Choroid plexus epithelial cell (primary cell): ENCODE measurements around the gene ADAMTS12.

Experiments used
- DNase-seq: peaks from one replicate; pipeline ENCODE4 v3.0.0-alpha.2; 2010; ENCODE audit warnings: low read depth
- H3K4me3 ChIP-seq: 2 replicates; pipeline ENCODE4 v1.5.1; 2011; ENCODE audit warnings: low read depth, mild to moderate bottlenecking, control low read depth, low read length, moderate library complexity
- TF ChIP-seq, protein P1 (sequence below): conservative IDR thresholded peaks from 2 replicates; pipeline ENCODE4 v1.5.1; 2011; ENCODE audit warnings: low read depth, mild to moderate bottlenecking, control low read depth, inconsistent platforms, low read length, moderate library complexity

ADAMTS12 gene

DNA sequence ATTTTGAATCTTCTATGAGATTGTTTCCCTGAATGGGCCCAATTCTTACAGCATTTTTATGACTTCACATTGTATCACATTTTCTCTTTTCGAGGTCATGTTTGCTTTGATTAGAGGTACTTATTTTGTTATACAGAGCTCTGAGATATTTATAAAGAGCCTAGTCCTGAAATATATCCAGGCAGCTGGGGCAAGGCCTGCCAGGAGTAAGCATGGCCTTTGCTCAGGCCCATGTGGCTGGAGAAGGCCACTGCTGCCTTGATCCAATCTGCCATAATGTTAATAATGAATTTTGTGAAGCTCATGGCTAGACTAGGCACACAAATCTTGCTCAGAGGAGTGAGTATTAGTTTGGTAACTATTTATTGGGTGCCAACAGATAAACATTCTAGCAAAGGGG is 355.0 kb downstream of the ADAMTS12 start:
- no peak for DNase-seq
- TF ChIP-seq, protein P1, sequence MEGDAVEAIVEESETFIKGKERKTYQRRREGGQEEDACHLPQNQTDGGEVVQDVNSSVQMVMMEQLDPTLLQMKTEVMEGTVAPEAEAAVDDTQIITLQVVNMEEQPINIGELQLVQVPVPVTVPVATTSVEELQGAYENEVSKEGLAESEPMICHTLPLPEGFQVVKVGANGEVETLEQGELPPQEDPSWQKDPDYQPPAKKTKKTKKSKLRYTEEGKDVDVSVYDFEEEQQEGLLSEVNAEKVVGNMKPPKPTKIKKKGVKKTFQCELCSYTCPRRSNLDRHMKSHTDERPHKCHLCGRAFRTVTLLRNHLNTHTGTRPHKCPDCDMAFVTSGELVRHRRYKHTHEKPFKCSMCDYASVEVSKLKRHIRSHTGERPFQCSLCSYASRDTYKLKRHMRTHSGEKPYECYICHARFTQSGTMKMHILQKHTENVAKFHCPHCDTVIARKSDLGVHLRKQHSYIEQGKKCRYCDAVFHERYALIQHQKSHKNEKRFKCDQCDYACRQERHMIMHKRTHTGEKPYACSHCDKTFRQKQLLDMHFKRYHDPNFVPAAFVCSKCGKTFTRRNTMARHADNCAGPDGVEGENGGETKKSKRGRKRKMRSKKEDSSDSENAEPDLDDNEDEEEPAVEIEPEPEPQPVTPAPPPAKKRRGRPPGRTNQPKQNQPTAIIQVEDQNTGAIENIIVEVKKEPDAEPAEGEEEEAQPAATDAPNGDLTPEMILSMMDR, result no peak
- H3K4me3 ChIP-seq, result no peak overlapping the region

DNA sequence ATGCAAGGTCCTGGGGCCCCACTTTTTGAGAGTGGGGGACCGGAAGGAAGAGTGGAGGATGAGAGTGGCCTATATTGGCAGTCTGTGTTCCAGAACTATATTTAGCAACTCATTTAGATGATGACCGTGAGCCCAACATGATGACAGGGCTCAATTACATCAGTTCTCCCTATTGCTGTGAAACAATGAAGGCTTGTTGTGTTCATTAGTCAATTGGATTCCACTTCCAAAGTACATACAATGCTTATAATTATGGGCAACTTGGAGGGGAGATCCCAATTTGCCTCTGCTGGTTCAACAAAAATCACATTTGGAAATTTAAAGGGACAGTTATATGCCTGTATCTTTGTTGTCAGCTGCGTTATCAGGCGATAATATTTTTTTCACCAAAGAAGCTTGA is 360.0 kb downstream of the ADAMTS12 start:
- DNase-seq, result no peak
- TF ChIP-seq, protein P1, result no peak
- H3K4me3 ChIP-seq, result no peak overlapping the region

DNA sequence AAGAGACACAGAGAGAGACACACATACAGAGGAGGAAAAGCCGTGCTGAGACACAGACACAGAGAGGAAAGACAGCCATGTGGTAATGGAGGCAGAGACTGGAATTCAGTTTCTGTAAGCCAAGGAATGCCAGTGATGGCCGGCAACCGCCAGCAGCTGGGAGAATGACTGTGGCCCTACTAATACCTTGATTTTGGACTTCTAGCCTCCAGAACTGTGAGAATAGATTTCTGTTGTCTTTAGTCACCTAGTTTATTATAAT is 360.8 kb downstream of the ADAMTS12 start:
- no peak overlapping the region for H3K4me3 ChIP-seq
- no peak for DNase-seq
- TF ChIP-seq, protein P1, result no peak

DNA sequence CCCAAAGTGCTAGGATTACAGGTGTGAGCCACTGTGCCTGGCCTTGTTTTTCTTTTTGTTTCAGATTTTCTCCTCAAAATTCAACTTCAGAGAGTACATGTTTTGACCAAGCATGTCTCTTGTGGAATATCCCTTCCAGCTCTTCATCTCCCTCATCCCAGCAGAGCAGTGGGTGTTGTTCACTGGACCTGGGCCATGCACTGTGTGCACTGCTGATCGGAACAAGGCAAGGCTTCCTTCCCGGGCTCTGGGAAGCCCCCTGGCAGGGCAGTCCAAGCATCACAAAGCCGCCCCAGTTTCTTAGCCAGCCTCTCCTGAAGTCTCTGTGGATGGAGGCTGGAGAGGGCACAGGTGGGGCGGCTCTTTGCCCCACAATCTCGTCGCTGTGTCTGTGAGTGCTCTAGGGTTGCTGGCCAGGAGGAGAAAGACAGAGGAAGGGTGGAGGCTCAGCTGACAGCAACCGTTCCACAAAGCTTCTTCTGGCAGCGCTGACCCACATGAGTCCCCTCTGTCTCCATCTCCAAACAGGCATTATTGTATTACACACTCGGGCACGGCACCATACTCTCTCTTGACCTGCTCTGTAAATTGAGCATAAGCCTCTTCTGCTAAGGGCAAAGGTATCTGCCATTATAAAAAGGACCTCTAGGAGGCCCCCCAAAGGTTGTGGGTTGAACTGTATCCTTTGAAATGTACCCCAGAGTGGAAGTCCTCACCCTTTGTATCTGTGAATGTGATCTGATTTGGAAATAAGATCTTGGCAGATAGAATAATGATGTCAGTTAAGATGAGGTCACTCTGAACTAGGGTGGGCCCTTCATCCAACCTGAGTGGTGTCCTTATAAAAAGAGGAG is 361.4 kb downstream of the ADAMTS12 start:
- DNase-seq, result no peak
- TF ChIP-seq, protein P1, result peak; percentile 9
- no peak overlapping the region for H3K4me3 ChIP-seq

DNA sequence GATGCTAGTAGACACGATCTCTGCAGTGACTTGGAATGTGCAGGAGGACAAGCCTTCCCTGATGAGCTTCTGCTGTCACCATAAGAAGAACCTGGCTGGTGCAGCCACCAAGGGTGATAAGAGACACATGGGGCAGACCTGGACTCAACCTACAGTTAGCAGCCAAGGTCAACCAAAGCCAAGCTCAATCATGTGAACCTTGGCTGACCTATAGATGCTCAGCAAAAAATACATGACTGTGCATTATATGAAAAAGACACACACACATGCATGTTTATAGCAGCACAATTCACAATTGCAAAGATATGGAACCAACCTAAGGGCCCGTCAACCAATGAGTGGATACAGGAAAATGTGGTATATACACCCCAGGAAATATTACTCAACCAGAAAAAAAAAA is 364.1 kb downstream of the ADAMTS12 start:
- no peak for DNase-seq
- TF ChIP-seq, protein P1, result no peak
- H3K4me3 ChIP-seq, result no peak overlapping the region

DNA sequence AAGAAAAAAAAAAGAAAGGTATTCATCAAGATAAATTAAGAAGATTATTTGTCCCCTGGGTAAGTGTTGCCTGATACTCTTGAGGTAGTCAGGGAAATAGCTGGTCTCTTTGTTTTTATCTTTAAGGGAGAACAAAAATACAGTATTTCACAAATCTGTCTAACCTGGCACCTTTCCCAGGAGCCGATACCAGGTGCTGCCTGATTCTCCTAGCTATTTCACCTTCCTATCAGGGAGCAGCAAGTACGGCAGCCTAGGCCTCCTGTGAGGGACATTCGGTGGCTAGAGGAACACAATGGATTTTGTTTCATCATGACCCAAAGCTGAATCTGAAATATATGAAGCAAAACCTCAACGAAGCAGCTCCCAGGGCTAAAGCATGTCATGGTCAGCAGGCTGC is 365.0 kb downstream of the ADAMTS12 start:
- TF ChIP-seq, protein P1, result no peak
- no peak for DNase-seq
- H3K4me3 ChIP-seq, result no peak overlapping the region

DNA sequence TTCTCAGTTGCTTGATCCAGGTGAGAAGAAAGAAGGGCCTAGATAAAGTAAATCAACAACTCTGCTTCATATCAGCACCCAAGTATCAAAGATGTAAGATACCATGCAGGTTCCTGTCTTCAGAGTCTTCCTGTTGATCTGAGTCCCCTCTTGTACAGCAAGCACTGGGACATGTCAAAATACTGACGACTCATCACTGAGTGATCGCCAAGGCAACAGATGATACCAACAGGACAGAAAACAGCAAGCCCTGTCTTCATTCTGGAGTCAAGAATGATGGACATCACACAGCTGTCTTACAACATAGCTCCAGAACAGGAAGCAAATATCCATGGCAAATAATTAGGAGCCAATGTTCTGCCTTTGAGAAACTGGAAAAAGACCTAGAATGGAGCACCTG is 367.3 kb downstream of the ADAMTS12 start:
- TF ChIP-seq, protein P1, result no peak
- DNase-seq, result peak; percentile 44
- H3K4me3 ChIP-seq, result no peak overlapping the region
